Measurements from ENCODE around the gene ENPEP. TPM values are rescaled to one million over a fixed set of nuclear protein-coding genes. Genes with fewer than 3 reads are reported as not detected.
A peak's percentile ranks its signal among the peaks of the same experiment; 100 is the strongest.

ENPEP gene
- total RNA-seq, 4 donors from 2014 or later = 0.80 to 6.2 (median 1.5) TPM

GRCh38 chr4:110587666-110588285 lies 111.8 kb downstream of the ENPEP start:
- no peak overlapping the region for H3K4me3 ChIP-seq
- H3K9me3 ChIP-seq = no peaks in the 10 kb centered on the region
- no peaks in the 10 kb centered on the region for H3K4me1 ChIP-seq
- H3K36me3 ChIP-seq = no peaks in the 10 kb centered on the region
- H3K27ac ChIP-seq = no peak overlapping the region
- WGBS, 2 donors (ENCODE audit: low coverage in 1 of 2) = 91% methylated on average over 36 of the region's 36 CpGs; no CpG with 5 or more reads in 1 of the 2 donors
- in situ Hi-C loops (cut with MboI; ENCODE audit: low pct_ligation_motif_present in 1 of 4, low pct_unique_long_range_greater_than_20kb in 1 of 4, low sequenced_read_pairs in 3 of 4) (no loop called here), intact Hi-C loops (cut with DNase I; ENCODE audit: low total_unique reads) (no loop called here)
- TF ChIP-seq POLR2AphosphoS5 (IDR thresholded peaks at IDR 0.05) (no peak), POLR2A (IDR thresholded peaks at IDR 0.05) (no peak), EP300 (IDR thresholded peaks at IDR 0.05; ENCODE audit: low read depth) (no peak)
- TF ChIP-seq, protein P1, sequence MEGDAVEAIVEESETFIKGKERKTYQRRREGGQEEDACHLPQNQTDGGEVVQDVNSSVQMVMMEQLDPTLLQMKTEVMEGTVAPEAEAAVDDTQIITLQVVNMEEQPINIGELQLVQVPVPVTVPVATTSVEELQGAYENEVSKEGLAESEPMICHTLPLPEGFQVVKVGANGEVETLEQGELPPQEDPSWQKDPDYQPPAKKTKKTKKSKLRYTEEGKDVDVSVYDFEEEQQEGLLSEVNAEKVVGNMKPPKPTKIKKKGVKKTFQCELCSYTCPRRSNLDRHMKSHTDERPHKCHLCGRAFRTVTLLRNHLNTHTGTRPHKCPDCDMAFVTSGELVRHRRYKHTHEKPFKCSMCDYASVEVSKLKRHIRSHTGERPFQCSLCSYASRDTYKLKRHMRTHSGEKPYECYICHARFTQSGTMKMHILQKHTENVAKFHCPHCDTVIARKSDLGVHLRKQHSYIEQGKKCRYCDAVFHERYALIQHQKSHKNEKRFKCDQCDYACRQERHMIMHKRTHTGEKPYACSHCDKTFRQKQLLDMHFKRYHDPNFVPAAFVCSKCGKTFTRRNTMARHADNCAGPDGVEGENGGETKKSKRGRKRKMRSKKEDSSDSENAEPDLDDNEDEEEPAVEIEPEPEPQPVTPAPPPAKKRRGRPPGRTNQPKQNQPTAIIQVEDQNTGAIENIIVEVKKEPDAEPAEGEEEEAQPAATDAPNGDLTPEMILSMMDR (IDR thresholded peaks at IDR 0.05) = no peak
- DNase-seq = no peak
- no peaks in the 10 kb centered on the region for H3K27me3 ChIP-seq

DNA sequence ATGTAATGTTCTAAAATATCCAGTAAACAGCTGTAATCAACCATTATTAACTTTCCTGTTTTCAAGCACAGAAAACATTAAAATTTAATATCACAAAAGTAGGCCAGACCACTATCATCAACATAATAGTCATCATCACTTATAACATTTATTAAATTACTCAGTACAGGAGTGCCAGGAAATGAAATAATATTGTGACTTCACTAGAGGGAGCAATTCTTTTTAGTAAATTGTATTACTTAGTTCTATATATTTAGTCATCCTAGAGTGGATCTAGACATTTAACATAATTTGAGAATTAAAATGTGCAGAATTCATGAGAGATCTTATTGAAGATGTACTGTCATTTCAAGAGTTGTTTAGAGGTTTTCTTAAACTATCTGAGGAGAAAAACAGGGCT lies 113.3 kb downstream of the ENPEP start:
- no peak for TF ChIP-seq POLR2A (IDR thresholded peaks at IDR 0.05)
- TF ChIP-seq, protein P1 (IDR thresholded peaks at IDR 0.05) = peak in 1 of 5 experiments; percentile 12
- no peak for TF ChIP-seq POLR2AphosphoS5 (IDR thresholded peaks at IDR 0.05)
- TF ChIP-seq EP300 (IDR thresholded peaks at IDR 0.05; ENCODE audit: low read depth) = no peak
- Histone ChIP-seq H3K4me3 (no peak overlapping the region), H3K36me3 (no peaks in the 10 kb centered on the region), H3K27ac (no peak overlapping the region), H3K9me3 (no peaks in the 10 kb centered on the region), H3K4me1 (no peaks in the 10 kb centered on the region), H3K27me3 (no peaks in the 10 kb centered on the region)
- in situ Hi-C loops (cut with MboI; ENCODE audit: low pct_ligation_motif_present in 1 of 4, low pct_unique_long_range_greater_than_20kb in 1 of 4, low sequenced_read_pairs in 3 of 4) = no loop called here
- intact Hi-C loops (cut with DNase I; ENCODE audit: low total_unique reads) = no loop called here
- DNase-seq = no peak

GRCh38 chr4:110595583-110595982 lies 119.6 kb downstream of the ENPEP start:
- no peak overlapping the region for H3K4me3 ChIP-seq
- intact Hi-C loops (cut with DNase I; ENCODE audit: low total_unique reads) (no loop called here), in situ Hi-C loops (cut with MboI; ENCODE audit: low pct_ligation_motif_present in 1 of 4, low pct_unique_long_range_greater_than_20kb in 1 of 4, low sequenced_read_pairs in 3 of 4) (no loop called here)
- H3K9me3 ChIP-seq = peaks cover 0 to 10% of the 10 kb centered on the region in 2 donors
- H3K4me1 ChIP-seq = no peaks in the 10 kb centered on the region
- WGBS, 2 donors (ENCODE audit: low coverage in 1 of 2) = 68% methylated on average over 1 of the region's 1 CpG; no CpG with 5 or more reads in 1 of the 2 donors
- H3K27me3 ChIP-seq = peaks cover 16% of the 10 kb centered on the region
- H3K27ac ChIP-seq = no peak overlapping the region
- H3K36me3 ChIP-seq = no peaks in the 10 kb centered on the region
- TF ChIP-seq POLR2AphosphoS5 (IDR thresholded peaks at IDR 0.05) (no peak), EP300 (IDR thresholded peaks at IDR 0.05; ENCODE audit: low read depth) (no peak), POLR2A (IDR thresholded peaks at IDR 0.05) (no peak)
- TF ChIP-seq, protein P1 (IDR thresholded peaks at IDR 0.05) = no peak
- DNase-seq = no peak

DNA sequence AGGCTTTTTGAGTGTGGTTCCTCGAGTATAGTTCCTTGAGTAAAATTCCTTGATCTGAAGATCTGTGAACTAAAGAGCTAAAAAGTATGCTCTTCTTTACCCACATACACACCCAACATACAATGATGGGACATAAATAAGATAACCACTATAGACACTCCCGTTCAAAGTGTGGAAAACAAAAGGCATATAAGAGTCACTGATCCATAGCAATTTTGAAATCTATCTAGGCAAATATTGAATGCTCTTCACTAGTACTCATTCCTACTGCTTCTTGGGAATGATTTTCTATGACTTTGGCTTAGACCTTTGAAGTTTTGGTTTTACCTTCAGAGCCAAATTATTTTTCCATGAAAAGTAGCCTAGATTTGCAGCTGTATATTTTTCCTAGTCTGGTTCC lies 120.5 kb downstream of the ENPEP start:
- intact Hi-C loops (cut with DNase I; ENCODE audit: low total_unique reads) = no loop called here
- TF ChIP-seq POLR2AphosphoS5 (IDR thresholded peaks at IDR 0.05) (no peak), EP300 (IDR thresholded peaks at IDR 0.05; ENCODE audit: low read depth) (no peak), POLR2A (IDR thresholded peaks at IDR 0.05) (no peak)
- TF ChIP-seq, protein P1 (IDR thresholded peaks at IDR 0.05) = no peak
- DNase-seq = no peak
- peaks cover 19% of the 10 kb centered on the region for H3K27me3 ChIP-seq
- in situ Hi-C loops (cut with MboI; ENCODE audit: low pct_ligation_motif_present in 1 of 4, low pct_unique_long_range_greater_than_20kb in 1 of 4, low sequenced_read_pairs in 3 of 4) = no loop called here
- WGBS, 2 donors (ENCODE audit: low coverage in 1 of 2) = 83 to 92% methylated on average over 2 of the region's 2 CpGs
- no peak overlapping the region for H3K27ac ChIP-seq
- H3K36me3 ChIP-seq = no peaks in the 10 kb centered on the region
- H3K4me1 ChIP-seq = no peaks in the 10 kb centered on the region
- peaks cover 0 to 10% of the 10 kb centered on the region in 2 donors for H3K9me3 ChIP-seq
- H3K4me3 ChIP-seq = no peak overlapping the region

Measured in transverse colon (tissue), 4 donors.